Memory B cell (primary cell): ENCODE data around the gene CZIB.
"Not testable (repeated sequence)": the region's sequence is repeated elsewhere in the genome, so short reads cannot be mapped to it uniquely, and the experiment has no call there.

Source experiments
- ATAC-seq: fragments of 150-1000 bp; cut with Tn5 transposase; 2 replicates; pipeline ENCODE4 v1.10.0; 2021; ENCODE audit warnings: low read depth, mild to moderate bottlenecking, moderate library complexity
- DNase-seq, 2 donors: peaks; one replicate each; pipeline ENCODE4 v3.0.0; 2022; ENCODE audit warnings: low spot score in 2 of 2
- H3K27ac Mint-ChIP-seq: one replicate; pipeline ENCODE4 v1.8.0; 2022; ENCODE audit warnings: mild to moderate bottlenecking, moderate library complexity, mixed read lengths
- H3K27me3 Mint-ChIP-seq: one replicate; pipeline ENCODE4 v1.8.0; 2022; ENCODE audit warnings: mixed read lengths
- H3K36me3 Mint-ChIP-seq: one replicate; pipeline ENCODE4 v1.8.0; 2022; ENCODE audit warnings: mild to moderate bottlenecking, mixed read lengths
- H3K4me1 Mint-ChIP-seq: one replicate; pipeline ENCODE4 v1.8.0; 2022; ENCODE audit warnings: mixed read lengths
- H3K4me3 Mint-ChIP-seq: one replicate; pipeline ENCODE4 v1.8.0; 2022; ENCODE audit warnings: mild to moderate bottlenecking, moderate library complexity, mixed read lengths
- H3K9me3 Mint-ChIP-seq: one replicate; pipeline ENCODE4 v1.8.0; 2022; ENCODE audit warnings: mixed read lengths

The CZIB gene

DNA sequence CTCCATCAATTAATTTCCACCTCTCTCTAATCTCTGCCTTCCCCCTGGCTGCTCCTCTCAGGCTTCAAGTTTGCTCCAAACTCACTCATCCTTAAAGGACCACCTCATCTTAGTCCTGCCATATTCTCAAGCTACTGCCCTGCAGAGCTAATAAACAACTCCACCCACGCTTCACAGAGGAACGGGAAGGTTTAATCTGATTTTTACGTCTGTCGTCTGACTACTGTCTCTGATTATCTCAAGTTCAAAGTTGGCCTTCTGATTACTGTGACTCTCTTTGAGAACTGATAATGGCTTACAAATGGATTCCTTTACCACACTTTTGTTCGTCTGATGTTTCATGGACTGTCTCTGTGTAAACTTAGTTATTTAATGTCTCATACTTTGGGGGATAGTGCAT, 31.4 kb downstream of the CZIB start:
- no peaks in the 10 kb centered on the region for H3K4me1 Mint-ChIP-seq
- peaks cover 2% of the 10 kb centered on the region for H3K9me3 Mint-ChIP-seq
- ATAC-seq (no peak), DNase-seq (no peak)
- H3K36me3 Mint-ChIP-seq = no peaks in the 10 kb centered on the region
- no peak overlapping the region for H3K4me3 Mint-ChIP-seq
- H3K27ac Mint-ChIP-seq = no peak overlapping the region
- peaks cover 7% of the 10 kb centered on the region for H3K27me3 Mint-ChIP-seq

DNA sequence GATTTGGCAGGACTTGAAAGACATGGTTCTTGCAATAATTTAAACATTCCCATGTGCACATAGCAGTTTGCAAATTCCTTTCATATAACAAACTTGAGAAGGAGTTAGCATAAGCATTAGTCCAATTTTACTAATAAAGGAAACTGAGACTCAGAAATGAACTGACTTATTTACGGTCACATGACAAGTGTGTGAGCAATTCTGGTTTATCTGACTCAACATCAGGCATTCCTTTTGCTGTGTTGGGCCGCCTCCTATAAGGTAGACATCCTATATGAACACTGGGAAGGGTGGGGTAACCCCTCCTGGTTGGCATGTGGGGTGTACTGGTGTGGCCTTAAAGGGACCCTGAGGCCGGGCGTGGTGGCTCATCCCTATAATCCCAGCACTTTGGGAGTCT, 32.3 kb downstream of the CZIB start:
- no peak for DNase-seq
- H3K36me3 Mint-ChIP-seq = no peaks in the 10 kb centered on the region
- no peak overlapping the region for H3K27ac Mint-ChIP-seq
- ATAC-seq = no peak
- peaks cover 7% of the 10 kb centered on the region for H3K27me3 Mint-ChIP-seq
- H3K9me3 Mint-ChIP-seq = peaks cover 2% of the 10 kb centered on the region
- no peaks in the 10 kb centered on the region for H3K4me1 Mint-ChIP-seq
- H3K4me3 Mint-ChIP-seq = no peak overlapping the region

DNA sequence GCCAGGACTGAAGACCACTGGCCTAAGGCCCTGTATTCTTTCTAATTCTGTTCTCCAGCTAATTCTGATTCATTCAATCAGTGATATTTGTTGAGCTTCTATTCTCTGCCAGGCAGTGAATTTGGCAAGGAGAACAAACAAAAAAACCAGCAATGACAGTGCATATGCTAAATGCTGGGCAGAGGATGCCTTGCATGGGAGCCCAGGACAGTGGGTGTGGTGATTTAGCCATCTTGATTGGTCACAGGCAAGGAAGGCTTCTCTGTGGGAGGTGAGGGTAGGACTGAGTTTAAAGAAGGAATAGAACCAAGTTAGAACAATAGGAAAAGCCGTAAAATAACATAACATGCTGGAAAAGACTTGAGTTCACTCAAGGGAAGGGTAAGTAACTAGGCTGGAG, 33.0 kb downstream of the CZIB start:
- ATAC-seq (no peak), DNase-seq (no peak)
- peaks cover 7% of the 10 kb centered on the region for H3K27me3 Mint-ChIP-seq
- H3K4me1 Mint-ChIP-seq = no peaks in the 10 kb centered on the region
- peaks cover 2% of the 10 kb centered on the region for H3K9me3 Mint-ChIP-seq
- no peaks in the 10 kb centered on the region for H3K36me3 Mint-ChIP-seq
- no peak overlapping the region for H3K27ac Mint-ChIP-seq
- no peak overlapping the region for H3K4me3 Mint-ChIP-seq

DNA sequence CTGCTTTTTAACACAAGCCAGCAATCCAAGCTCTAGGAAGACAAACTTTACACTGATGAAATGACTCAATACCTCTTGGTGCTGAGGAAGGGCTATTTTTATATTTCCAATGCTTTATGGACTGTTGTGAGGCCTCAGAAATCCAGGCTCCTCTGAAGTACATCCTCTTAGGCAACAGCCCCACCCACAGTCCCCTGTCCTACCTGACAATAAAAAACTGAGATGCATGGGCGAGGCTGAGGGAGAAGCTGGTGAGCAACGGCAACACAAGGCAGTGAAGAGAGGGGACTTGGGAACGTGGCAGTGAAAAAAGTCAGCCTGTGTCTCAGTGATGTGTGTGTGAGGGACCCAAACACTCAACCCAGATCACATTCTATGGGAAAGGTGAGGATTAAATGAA, 33.9 kb downstream of the CZIB start:
- H3K4me3 Mint-ChIP-seq = no peak overlapping the region
- DNase-seq (no peak), ATAC-seq (no peak)
- no peaks in the 10 kb centered on the region for H3K36me3 Mint-ChIP-seq
- no peaks in the 10 kb centered on the region for H3K9me3 Mint-ChIP-seq
- no peaks in the 10 kb centered on the region for H3K4me1 Mint-ChIP-seq
- H3K27me3 Mint-ChIP-seq = peaks cover 7% of the 10 kb centered on the region
- H3K27ac Mint-ChIP-seq = no peak overlapping the region

DNA sequence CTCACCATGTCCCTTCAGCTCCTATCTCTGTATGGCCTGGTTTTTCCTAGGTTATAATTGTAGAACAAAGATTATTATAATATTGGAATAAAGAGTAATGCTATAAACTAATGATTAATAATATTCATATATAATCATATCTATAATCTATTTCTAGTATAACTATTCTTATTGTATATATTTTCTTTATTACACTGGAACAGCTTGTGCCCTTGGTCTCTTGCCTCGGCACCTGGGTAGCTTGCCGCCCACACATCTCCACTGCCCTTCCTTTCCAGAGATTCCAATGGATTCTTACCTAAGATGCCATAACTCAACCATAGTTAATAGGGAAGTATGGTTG, 34.5 kb downstream of the CZIB start:
- H3K27ac Mint-ChIP-seq, H3K9me3 Mint-ChIP-seq, H3K27me3 Mint-ChIP-seq, ATAC-seq, H3K4me3 Mint-ChIP-seq, H3K36me3 Mint-ChIP-seq, DNase-seq, H3K4me1 Mint-ChIP-seq: not testable (repeated sequence)

GRCh38 chr1:53183095-53183990, 37.1 kb downstream of the CZIB start:
- Mint-ChIP-seq H3K9me3 (no peaks in the 10 kb centered on the region), H3K27ac (no peak overlapping the region), H3K4me3 (no peak overlapping the region), H3K36me3 (no peaks in the 10 kb centered on the region), H3K27me3 (peaks cover 7% of the 10 kb centered on the region), H3K4me1 (no peaks in the 10 kb centered on the region)
- ATAC-seq (no peak), DNase-seq (no peak)

DNA sequence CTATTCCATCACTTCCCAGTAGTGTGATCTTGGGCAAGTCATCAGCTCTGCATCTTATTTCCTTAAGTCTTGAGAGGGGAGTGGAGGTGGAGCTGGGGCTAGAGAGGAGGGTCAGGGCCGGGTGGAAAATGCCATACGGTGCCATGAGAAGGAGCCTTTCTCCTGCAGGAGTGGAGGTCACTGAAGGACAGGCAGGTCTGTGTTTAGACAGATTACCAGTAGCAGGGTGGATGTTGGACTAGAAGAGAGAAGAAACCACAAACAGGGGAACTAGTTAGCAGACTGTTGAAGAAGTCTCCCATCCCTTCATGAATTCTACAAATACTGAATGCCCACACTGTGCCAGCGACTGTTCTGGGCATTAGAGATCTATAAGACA, 37.7 kb downstream of the CZIB start:
- Mint-ChIP-seq H3K36me3 (no peaks in the 10 kb centered on the region), H3K27me3 (peaks cover 8% of the 10 kb centered on the region), H3K4me1 (no peaks in the 10 kb centered on the region), H3K4me3 (no peak overlapping the region), H3K27ac (no peak overlapping the region), H3K9me3 (no peaks in the 10 kb centered on the region)
- ATAC-seq (no peak), DNase-seq (no peak)

- Mint-ChIP-seq H3K4me1 (no peaks in the 10 kb centered on the region), H3K27me3 (peaks cover 11% of the 10 kb centered on the region), H3K27ac (no peak overlapping the region), H3K9me3 (no peaks in the 10 kb centered on the region), H3K4me3 (no peak overlapping the region), H3K36me3 (no peaks in the 10 kb centered on the region)
- DNase-seq (peak; percentile 72 to 79), ATAC-seq (peak; percentile 91)
These were observed 38.3 kb downstream of the CZIB start for GRCh38 chr1:53182111-53182593.

- ATAC-seq (no peak), DNase-seq (no peak)
- no peaks in the 10 kb centered on the region for H3K9me3 Mint-ChIP-seq
- H3K4me3 Mint-ChIP-seq = no peak overlapping the region
- no peaks in the 10 kb centered on the region for H3K4me1 Mint-ChIP-seq
- H3K36me3 Mint-ChIP-seq = no peaks in the 10 kb centered on the region
- no peak overlapping the region for H3K27ac Mint-ChIP-seq
- peaks cover 12% of the 10 kb centered on the region for H3K27me3 Mint-ChIP-seq
These were observed 39.5 kb downstream of the CZIB start for GRCh38 chr1:53180951-53181350.

GRCh38 chr1:53180226-53180625, 40.2 kb downstream of the CZIB start:
- no peaks in the 10 kb centered on the region for H3K9me3 Mint-ChIP-seq
- no peak overlapping the region for H3K27ac Mint-ChIP-seq
- H3K4me3 Mint-ChIP-seq = no peak overlapping the region
- H3K4me1 Mint-ChIP-seq = no peaks in the 10 kb centered on the region
- DNase-seq = no peak
- H3K36me3 Mint-ChIP-seq = no peaks in the 10 kb centered on the region
- H3K27me3 Mint-ChIP-seq = peaks cover 16% of the 10 kb centered on the region
- ATAC-seq = no peak

- Mint-ChIP-seq H3K9me3 (peaks cover 1% of the 10 kb centered on the region), H3K4me1 (peaks cover 11% of the 10 kb centered on the region), H3K4me3 (no peak overlapping the region), H3K27ac (no peak overlapping the region), H3K27me3 (peaks cover 19% of the 10 kb centered on the region), H3K36me3 (no peaks in the 10 kb centered on the region)
- no peak for DNase-seq
- no peak for ATAC-seq
These were observed 43.8 kb downstream of the CZIB start for GRCh38 chr1:53176452-53177208.

GRCh38 chr1:53174971-53175913, 45.2 kb downstream of the CZIB start:
- peaks cover 11% of the 10 kb centered on the region for H3K4me1 Mint-ChIP-seq
- no peaks in the 10 kb centered on the region for H3K36me3 Mint-ChIP-seq
- H3K27me3 Mint-ChIP-seq = peaks cover 19% of the 10 kb centered on the region

DNA sequence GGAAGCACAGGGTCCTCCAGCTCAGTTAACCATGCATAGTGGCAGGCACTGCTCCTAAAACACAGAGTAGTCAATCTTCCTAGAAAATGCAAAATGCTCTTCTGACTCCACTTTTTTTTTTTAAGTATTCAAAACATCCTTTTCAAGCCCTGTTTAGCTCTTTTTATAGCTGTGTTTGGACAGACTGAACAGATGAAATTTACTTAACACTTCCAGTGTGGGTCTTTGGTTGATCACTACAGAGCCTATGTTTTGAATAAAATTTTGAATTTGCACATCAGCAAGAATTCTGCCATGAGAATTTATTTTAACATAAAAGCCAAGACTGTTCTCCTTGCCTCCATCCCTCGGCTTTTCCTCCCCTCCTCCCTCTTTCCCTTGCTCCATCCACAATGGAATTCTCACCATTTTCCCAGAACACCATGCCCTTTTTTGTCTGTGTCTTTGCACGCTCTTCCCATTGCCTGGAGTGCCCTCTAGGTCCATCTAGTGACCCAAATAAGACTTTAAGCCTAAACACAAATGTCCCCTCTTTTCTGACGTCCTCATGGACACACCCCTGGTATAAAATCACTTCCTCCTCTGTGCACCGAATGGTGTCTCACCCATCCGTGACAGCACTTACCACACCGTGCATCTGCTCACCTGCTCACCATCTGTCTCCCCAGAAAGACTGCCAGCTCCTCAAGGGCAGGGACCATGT, 47.9 kb downstream of the CZIB start:
- H3K27ac Mint-ChIP-seq = peak overlapping the region; percentile 71
- H3K36me3 Mint-ChIP-seq = no peaks in the 10 kb centered on the region
- peak; percentile 100 for ATAC-seq
- peaks cover 1% of the 10 kb centered on the region for H3K9me3 Mint-ChIP-seq
- H3K4me3 Mint-ChIP-seq = no peak overlapping the region
- peaks cover 17% of the 10 kb centered on the region for H3K27me3 Mint-ChIP-seq
- DNase-seq = peak; percentile 30 to 45
- H3K4me1 Mint-ChIP-seq = peaks cover 11% of the 10 kb centered on the region

More at GRCh38 chr1:53174971-53175913, 45.2 kb downstream of the CZIB start:
- DNase-seq = no peak
- peaks cover 1% of the 10 kb centered on the region for H3K9me3 Mint-ChIP-seq
- no peak overlapping the region for H3K27ac Mint-ChIP-seq
- ATAC-seq = no peak
- no peak overlapping the region for H3K4me3 Mint-ChIP-seq
